Measurements from ENCODE around the gene STX1B.

DNA sequence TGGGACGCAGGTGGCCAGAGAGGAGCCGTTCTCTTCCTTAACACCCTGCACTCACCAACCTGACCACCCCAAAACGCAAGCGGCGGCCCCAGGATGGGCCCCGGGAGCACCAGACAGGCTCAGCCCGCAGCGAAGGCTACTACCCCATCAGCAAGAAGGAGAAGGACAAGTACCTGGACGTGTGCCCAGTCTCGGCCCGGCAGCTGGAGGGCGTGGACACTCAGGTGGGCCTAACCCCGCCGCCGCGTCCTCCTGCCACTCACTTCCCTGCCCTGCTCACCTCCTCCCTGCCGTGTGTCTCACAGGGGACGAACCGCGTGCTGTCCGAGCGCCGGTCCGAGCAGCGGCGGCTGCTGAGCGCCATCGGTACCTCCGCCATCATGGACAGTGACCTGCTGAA is 30.0 kb downstream of the STX1B start:
- TF ChIP-seq, protein P1, sequence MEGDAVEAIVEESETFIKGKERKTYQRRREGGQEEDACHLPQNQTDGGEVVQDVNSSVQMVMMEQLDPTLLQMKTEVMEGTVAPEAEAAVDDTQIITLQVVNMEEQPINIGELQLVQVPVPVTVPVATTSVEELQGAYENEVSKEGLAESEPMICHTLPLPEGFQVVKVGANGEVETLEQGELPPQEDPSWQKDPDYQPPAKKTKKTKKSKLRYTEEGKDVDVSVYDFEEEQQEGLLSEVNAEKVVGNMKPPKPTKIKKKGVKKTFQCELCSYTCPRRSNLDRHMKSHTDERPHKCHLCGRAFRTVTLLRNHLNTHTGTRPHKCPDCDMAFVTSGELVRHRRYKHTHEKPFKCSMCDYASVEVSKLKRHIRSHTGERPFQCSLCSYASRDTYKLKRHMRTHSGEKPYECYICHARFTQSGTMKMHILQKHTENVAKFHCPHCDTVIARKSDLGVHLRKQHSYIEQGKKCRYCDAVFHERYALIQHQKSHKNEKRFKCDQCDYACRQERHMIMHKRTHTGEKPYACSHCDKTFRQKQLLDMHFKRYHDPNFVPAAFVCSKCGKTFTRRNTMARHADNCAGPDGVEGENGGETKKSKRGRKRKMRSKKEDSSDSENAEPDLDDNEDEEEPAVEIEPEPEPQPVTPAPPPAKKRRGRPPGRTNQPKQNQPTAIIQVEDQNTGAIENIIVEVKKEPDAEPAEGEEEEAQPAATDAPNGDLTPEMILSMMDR (IDR thresholded peaks at IDR 0.05 in 4 of 5, conservative IDR thresholded peaks at IDR 0.05 in 1 of 5), result no peak
- TF ChIP-seq POLR2A (IDR thresholded peaks at IDR 0.05), result no peak
